Endothelial cell of umbilical vein (primary cell): ENCODE measurements around the gene PPM1L. TPM values are rescaled to one million over a fixed set of nuclear protein-coding genes. Genes with fewer than 3 reads are reported as not detected.

ENCODE experiments used
- BruUV-seq: library from RNA; stranded (reverse); fragments of 400-500 nt; replicated peaks from 2 replicates; lab custom pipeline; 2021; lab: Mats Ljungman, UMichigan
- CTCF ChIA-PET: fragments of 300-600, 350-600 bp; sonication (Branson Sonifier 250); formaldehyde crosslinking; loops from one replicate; lab custom pipeline; 2021; ENCODE audit warnings: antibody characterized with exemption, inconsistent platforms; lab: Charles Lee
- POLR2A ChIA-PET: fragments of 300-600, 350-600 bp; sonication (Branson Sonifier 250); formaldehyde crosslinking; loops from one replicate; lab custom pipeline; 2021; ENCODE audit warnings: antibody characterized with exemption, inconsistent platforms; lab: Charles Lee
- DNase-seq: peaks from one replicate; pipeline ENCODE4 v3.0.0-alpha.2; 2011; ENCODE audit warnings: low read depth, low spot score
- FAIRE-seq: peaks from 2 replicates; lab custom pipeline; 2011; peaks lifted over from hg19 to GRCh38; lab: Jason Lieb, UNC
- H2AFZ ChIP-seq: 2 replicates; pipeline ENCODE4 v1.6.0; 2012; ENCODE audit warnings: low read depth, low read length, control low read depth, inconsistent platforms
- H3K27ac ChIP-seq: 2 replicates; pipeline ENCODE4 v1.5.1; 2011; ENCODE audit warnings: low read depth, mild to moderate bottlenecking, control low read depth, low read length, moderate library complexity; ENCODE audit not compliant: insufficient read depth
- H3K27me3 ChIP-seq, 2 experiments: 2 replicates each; pipeline versions ENCODE4 v1.6.0 to v1.6.1; 2011; ENCODE audit warnings: low read length in 2 of 2, mixed read lengths in 1 of 2; ENCODE audit not compliant: control insufficient read depth in 2 of 2, insufficient read depth in 2 of 2
- H3K36me3 ChIP-seq, 2 experiments: 2 replicates in 1 of 2; 3 replicates in 1 of 2; pipeline ENCODE4 v1.5.1; 2011; ENCODE audit warnings: low read length in 2 of 2, mild to moderate bottlenecking in 1 of 2, moderate library complexity in 1 of 2; ENCODE audit not compliant: control insufficient read depth in 2 of 2, insufficient read depth in 2 of 2; ENCODE audit errors: extremely low read depth in 1 of 2
- H3K4me1 ChIP-seq: 3 replicates; pipeline ENCODE4 v1.5.1; 2011; ENCODE audit warnings: mild to moderate bottlenecking, low read length; ENCODE audit not compliant: control insufficient read depth, insufficient read depth; ENCODE audit errors: extremely low read depth
- H3K4me2 ChIP-seq: 2 replicates; pipeline ENCODE4 v1.6.1; 2011; ENCODE audit warnings: low read length, control low read depth, mixed read lengths; ENCODE audit not compliant: insufficient read depth
- H3K4me3 ChIP-seq, 3 experiments: fragments of 200-600 bp in 1 of 3; sonication (generic), shearing (Covaris generic) in 1 of 3; replicated peaks in 1 of 3; 2 replicates each; pipeline ENCODE4 v1.5.1; 2011 to 2016; ENCODE audit warnings: control low read depth in 3 of 3, low read length in 3 of 3, mild to moderate bottlenecking in 2 of 3, inconsistent platforms in 1 of 3, low read depth in 1 of 3, moderate library complexity in 1 of 3; ENCODE audit not compliant: insufficient read depth in 1 of 3
- H3K79me2 ChIP-seq: 2 replicates; pipeline ENCODE4 v1.6.0; 2012; ENCODE audit warnings: low read length, inconsistent platforms; ENCODE audit not compliant: control insufficient read depth, insufficient read depth
- H3K9ac ChIP-seq: replicated peaks from 2 replicates; pipeline ENCODE3; 2011; ENCODE audit warnings: low read length, control low read depth; ENCODE audit not compliant: insufficient read depth; ENCODE audit errors: extremely low read depth
- H3K9me1 ChIP-seq: replicated peaks from 3 replicates; pipeline ENCODE4 v1.6.0; 2011; ENCODE audit warnings: mild to moderate bottlenecking, low read length; ENCODE audit not compliant: control insufficient read depth, insufficient read depth; ENCODE audit errors: extremely low read depth
- H3K9me3 ChIP-seq: replicated peaks from 2 replicates; pipeline ENCODE4 v1.5.1; 2012; ENCODE audit warnings: low read length, inconsistent platforms; ENCODE audit not compliant: control insufficient read depth, insufficient read depth
- H4K20me1 ChIP-seq: replicated peaks from 2 replicates; pipeline ENCODE3; 2011; ENCODE audit warnings: mild to moderate bottlenecking, low read length; ENCODE audit not compliant: control insufficient read depth, insufficient read depth; ENCODE audit errors: extremely low read depth
- CTCF ChIP-seq, 2 donors: IDR thresholded peaks; 1 replicate in 1 of 2; 2 replicates in 1 of 2; pipeline ENCODE4 v1.5.1; 2011; ENCODE audit warnings: low read length in 2 of 2, mild to moderate bottlenecking in 2 of 2, moderate library complexity in 2 of 2, control low read depth in 1 of 2, inconsistent platforms in 1 of 2, low read depth in 1 of 2; ENCODE audit not compliant: insufficient read depth in 1 of 2; ENCODE audit errors: extremely low read depth in 1 of 2
- EZH2 ChIP-seq: IDR thresholded peaks from 2 replicates; pipeline ENCODE4 v1.6.1; 2012; ENCODE audit warnings: borderline replicate concordance, low read depth, mild to moderate bottlenecking, moderate library complexity, low read length, inconsistent platforms; ENCODE audit not compliant: severe bottlenecking
- FOS ChIP-seq: IDR thresholded peaks from 2 replicates; pipeline ENCODE4 v1.6.1; 2011; ENCODE audit warnings: mild to moderate bottlenecking, low read length, moderate library complexity, borderline replicate concordance; ENCODE audit not compliant: insufficient read depth
- GATA2 ChIP-seq: IDR thresholded peaks from 2 replicates; pipeline ENCODE4 v1.7.0; 2011; ENCODE audit warnings: low read depth, mild to moderate bottlenecking, moderate library complexity, mixed read lengths, low read length; ENCODE audit not compliant: insufficient read length, insufficient read depth
- JUN ChIP-seq: IDR thresholded peaks from 2 replicates; pipeline ENCODE4 v1.6.1; 2011; ENCODE audit warnings: borderline replicate concordance, low read depth; ENCODE audit not compliant: insufficient read length, insufficient read depth
- MYC ChIP-seq: IDR thresholded peaks from one replicate; pipeline ENCODE4 v1.6.1; 2011; ENCODE audit warnings: mild to moderate bottlenecking, low read depth, low read length
- POLR2A ChIP-seq: IDR thresholded peaks from 2 replicates; pipeline ENCODE4 v1.6.1; 2012; ENCODE audit warnings: low read depth, mild to moderate bottlenecking, control low read depth, low read length
- POLR2AphosphoS5 ChIP-seq: IDR thresholded peaks from 2 replicates; pipeline ENCODE4 v1.6.1; 2012; ENCODE audit warnings: low read depth, mild to moderate bottlenecking, control low read depth, low read length, moderate library complexity; ENCODE audit not compliant: insufficient read depth
- dilution Hi-C: fragments of 300-500 bp; cut with MboI; formaldehyde crosslinking; loops from one replicate; pipeline ENCODE4 v1.15.0; 2019; ENCODE audit warnings: low sequenced_read_pairs; ENCODE audit not compliant: extremely low pct_ligation_motif_present
- intact Hi-C: fragments of 100-400 bp; cut with micrococcal nuclease; formaldehyde crosslinking; loops from one replicate; pipeline ENCODE4 v1.10.0; 2022
- polyA plus RNA-seq, 4 experiments: library from polyadenylated mRNA; depleted of rRNA in 3 of 4; stranded (reverse) in 3 of 4; unstranded in 1 of 4; fragments of >200 nt; gene quantifications; 2 replicates each; pipeline versions ENCODE4 v1.2.1 to v1.2.3, GENCODE V29; 2011 to 2012; ENCODE audit warnings: missing spikeins in 1 of 4
- total RNA-seq: library from RNA; stranded (reverse); gene quantifications from 2 replicates; pipeline ENCODE4 v1.2.3, GENCODE V29; 2021
- TF ChIP-seq, protein P1 (sequence below): IDR thresholded peaks from 2 replicates; pipeline ENCODE4 v1.6.1; 2011; ENCODE audit not compliant: insufficient read depth, insufficient read length

The PPM1L gene
- total and polyA plus RNA-seq, 2 donors (not counting 3 experiments of a cell fraction or from before 2014, with no cell fraction given), result 0.63 to 2.9 TPM

DNA sequence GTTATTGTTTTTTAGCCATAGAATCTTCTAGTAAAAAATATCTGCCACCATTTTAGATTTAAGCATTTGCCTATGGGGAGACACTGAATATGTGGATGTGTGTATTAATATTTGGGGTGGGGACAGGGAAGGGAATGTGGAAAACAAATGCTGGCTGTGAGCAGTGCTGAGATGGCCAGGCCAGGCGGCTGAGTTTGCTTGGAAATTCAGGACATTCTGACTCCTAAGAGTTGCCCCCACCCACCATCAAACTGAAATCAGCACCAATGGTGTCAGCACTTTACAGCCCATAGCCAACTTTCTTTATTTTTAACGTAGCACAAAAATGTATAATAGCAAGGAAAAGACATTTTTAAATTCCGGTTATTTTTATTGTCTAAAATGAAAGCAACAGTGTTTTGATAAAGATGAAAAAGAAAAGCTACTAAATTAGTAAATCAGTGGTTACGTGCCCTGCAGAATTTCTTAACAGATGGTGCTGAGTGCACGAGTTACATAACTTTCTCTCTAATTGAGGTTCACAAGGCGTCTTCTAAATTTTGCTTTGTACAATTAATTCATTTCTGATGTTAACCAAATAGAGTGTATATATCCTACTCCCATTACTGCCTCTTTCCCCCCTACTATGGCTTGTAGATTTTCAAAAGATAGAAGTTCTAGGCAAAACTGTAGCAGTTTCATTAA, 315.1 kb downstream of the PPM1L start:
- no peaks in the 10 kb centered on the region for H3K36me3 ChIP-seq
- no peaks in the 10 kb centered on the region for H3K9me1 ChIP-seq
- CTCF ChIA-PET, result interaction anchor here (1.2 to 2.4 kb wide), 3 partner anchors 10 to 114 kb away, joined by 3 to 18 read pairs (median 8); no protein-coding TSS in a partner anchor
- peak overlapping the region; percentile 70 for H3K27ac ChIP-seq
- H4K20me1 ChIP-seq, result no peaks in the 10 kb centered on the region
- H3K4me1 ChIP-seq, result peaks cover 29% of the 10 kb centered on the region
- intact Hi-C loops (loop anchor here (1.0 to 2.0 kb wide), 3 partner anchors 13 to 36 kb away; partner anchors contain the start of gene B3GALNT1), dilution Hi-C loops (no loop called here)
- H3K4me3 ChIP-seq, result no peak overlapping the region
- no peaks in the 10 kb centered on the region for H3K27me3 ChIP-seq
- peak overlapping the region; percentile 37 for H3K4me2 ChIP-seq
- no TSS peak for BruUV-seq
- H3K9ac ChIP-seq, result no peak overlapping the region
- H2AFZ ChIP-seq, result peak overlapping the region; percentile 82
- DNase-seq, result peak; percentile 12
- no peaks in the 10 kb centered on the region for H3K79me2 ChIP-seq
- FAIRE-seq, result peak; percentile 42
- POLR2A ChIA-PET, result interaction anchor here (2.0 kb wide), 1 partner anchor 36 kb away, joined by 11 read pairs; no protein-coding TSS in a partner anchor
- TF ChIP-seq FOS (no peak), POLR2AphosphoS5 (no peak), JUN (no peak), MYC (no peak), CTCF (IDR thresholded peaks at IDR 0.05; ENCODE audit: extremely low read depth in 1 of 2, insufficient read depth in 1 of 2, low read depth in 1 of 2, low read length in 2 of 2) (no peak), EZH2 (no peak), POLR2A (no peak), GATA2 (no peak)
- TF ChIP-seq, protein P1, sequence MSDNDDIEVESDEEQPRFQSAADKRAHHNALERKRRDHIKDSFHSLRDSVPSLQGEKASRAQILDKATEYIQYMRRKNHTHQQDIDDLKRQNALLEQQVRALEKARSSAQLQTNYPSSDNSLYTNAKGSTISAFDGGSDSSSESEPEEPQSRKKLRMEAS, result no peak
- H3K9me3 ChIP-seq, result no peaks in the 10 kb centered on the region
